Measurements from ENCODE around the gene RNASEH2C.

Gene RNASEH2C

GRCh38 chr11:65713212-65713969 lies 7.2 kb downstream of the RNASEH2C start:
- CTCF ChIA-PET: interaction anchor here (2.2 to 4.7 kb wide), 8 partner anchors 8 to 172 kb away, joined by 6 to 50 read pairs (median 19); partner anchors contain the start of genes AP5B1 and RNASEH2C
- POLR2A ChIA-PET: interaction anchor here (0.7 to 2.2 kb wide), 2 partner anchors 7 to 15 kb away, joined by 3 to 18 read pairs; partner anchors contain the start of gene RNASEH2C
- no peak for DNase-seq (ENCODE audit: extremely low spot score)
- TF ChIP-seq CTCF (IDR thresholded peaks at IDR 0.05; ENCODE audit: control extremely low read depth, extremely low read depth, low read depth, missing control alignments): no peak

GRCh38 chr11:65712633-65713076 lies 7.9 kb downstream of the RNASEH2C start:
- no peak for DNase-seq (ENCODE audit: extremely low spot score)
- POLR2A ChIA-PET: interaction anchor here (0.7 to 2.2 kb wide), 4 partner anchors 8 to 290 kb away, joined by 3 to 18 read pairs (median 4); partner anchors contain the start of genes NEAT1 and RNASEH2C
- CTCF ChIA-PET: interaction anchor here (0.7 to 3.6 kb wide), 29 partner anchors 8 to 570 kb away, joined by 3 to 50 read pairs (median 6); partner anchors contain the start of genes AP5B1, BANF1, CCDC85B and EIF1AD
- TF ChIP-seq CTCF (IDR thresholded peaks at IDR 0.05; ENCODE audit: control extremely low read depth, extremely low read depth, low read depth, missing control alignments): no peak

- TF ChIP-seq CTCF (IDR thresholded peaks at IDR 0.05; ENCODE audit: control extremely low read depth, extremely low read depth, low read depth, missing control alignments): peak; percentile 96
- CTCF ChIA-PET: interaction anchor here (0.7 to 3.6 kb wide), 48 partner anchors 9 to 570 kb away, joined by 3 to 50 read pairs (median 4); partner anchors contain the start of genes AP5B1, BANF1, CCDC85B and EIF1AD
- POLR2A ChIA-PET: interaction anchor here (0.7 to 2.2 kb wide), 6 partner anchors 9 to 289 kb away, joined by 3 to 18 read pairs (median 4); partner anchors contain the start of genes FIBP, MUS81, NEAT1 and RNASEH2C
- peak; percentile 92 for DNase-seq (ENCODE audit: extremely low spot score)
Measured at GRCh38 chr11:65711785-65712632, 8.6 kb downstream of the RNASEH2C start, which contains the start of gene KAT5. KAT5 (plus strand) TSS chr11:65712252; CDS start chr11:65712268, 16 bp downstream.

GRCh38 chr11:65710421-65710820 lies 10.2 kb downstream of the RNASEH2C start:
- no peak for TF ChIP-seq CTCF (IDR thresholded peaks at IDR 0.05; ENCODE audit: control extremely low read depth, extremely low read depth, low read depth, missing control alignments)
- DNase-seq (ENCODE audit: extremely low spot score): no peak
- ChIA-PET POLR2A (no interaction called here), CTCF (interaction anchor here (1.2 to 3.6 kb wide), 11 partner anchors 11 to 312 kb away, joined by 3 to 50 read pairs (median 11); partner anchors contain the start of genes AP5B1, RELA and RNASEH2C)

GRCh38 chr11:65709661-65710060 lies 10.9 kb downstream of the RNASEH2C start:
- TF ChIP-seq CTCF (IDR thresholded peaks at IDR 0.05; ENCODE audit: control extremely low read depth, extremely low read depth, low read depth, missing control alignments): no peak
- no peak for DNase-seq (ENCODE audit: extremely low spot score)
- CTCF ChIA-PET: interaction anchor here (0.9 to 1.0 kb wide), 2 partner anchors 70 to 103 kb away, joined by 3 to 4 read pairs; no protein-coding TSS in a partner anchor
- POLR2A ChIA-PET: no interaction called here

Measured in GM10248 (cell line).